OCI-LY1 (cell line): ENCODE measurements around the gene ZBBX.

ENCODE experiments used
- EZH2 ChIP-seq: fragments of 200-600 bp; sonication (generic), shearing (Covaris generic); IDR thresholded peaks from 2 replicates; pipeline ENCODE4 v1.8.0; 2017; ENCODE audit warnings: borderline replicate concordance, mixed run types, mild to moderate bottlenecking, antibody characterized with exemption, low read length, moderate library complexity, mixed read lengths
- TF ChIP-seq, protein P1 (sequence below): fragments of 200-600 bp; sonication (generic), shearing (Covaris generic); IDR thresholded peaks from 2 replicates; pipeline ENCODE4 v1.5.1; 2017; ENCODE audit warnings: mild to moderate bottlenecking, antibody characterized with exemption, low read length, moderate library complexity, mixed read lengths

DNA sequence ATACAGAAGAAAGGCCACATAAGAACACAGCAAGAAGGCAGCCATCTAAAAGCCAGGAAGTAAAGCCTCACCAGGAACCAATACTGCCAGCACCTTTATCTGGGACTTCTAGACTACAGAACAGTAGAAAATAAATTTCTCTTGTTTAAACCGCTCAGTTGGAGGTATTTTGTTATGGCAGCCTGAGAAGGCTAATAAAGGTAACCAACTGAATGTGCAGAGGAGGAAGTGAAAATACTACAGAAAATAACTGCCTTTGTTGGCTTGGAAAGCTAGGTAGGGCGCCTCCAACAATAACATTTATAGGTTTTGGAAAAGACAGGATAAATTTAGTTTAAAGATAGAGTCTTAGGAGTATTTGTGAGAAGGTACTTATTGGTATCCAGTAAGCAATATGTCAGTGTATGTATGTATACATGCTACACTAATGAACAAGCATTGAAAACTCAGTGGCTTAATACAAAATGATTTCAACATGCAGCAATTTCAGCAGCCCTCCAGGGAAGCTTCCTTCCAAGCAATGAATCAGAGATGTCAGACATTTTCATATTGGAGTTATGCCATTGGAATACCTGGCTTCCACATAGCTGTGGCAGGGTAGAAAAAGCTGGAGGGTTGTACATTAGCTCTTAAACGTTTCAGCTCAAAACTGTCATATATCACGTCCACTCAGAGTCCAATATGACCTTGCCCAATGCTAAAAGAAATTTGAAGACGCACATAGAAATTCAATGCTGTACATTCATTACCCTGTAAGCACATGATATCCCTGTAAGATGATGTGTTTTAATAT is 48.9 kb downstream of the ZBBX start:
- TF ChIP-seq, protein P1, sequence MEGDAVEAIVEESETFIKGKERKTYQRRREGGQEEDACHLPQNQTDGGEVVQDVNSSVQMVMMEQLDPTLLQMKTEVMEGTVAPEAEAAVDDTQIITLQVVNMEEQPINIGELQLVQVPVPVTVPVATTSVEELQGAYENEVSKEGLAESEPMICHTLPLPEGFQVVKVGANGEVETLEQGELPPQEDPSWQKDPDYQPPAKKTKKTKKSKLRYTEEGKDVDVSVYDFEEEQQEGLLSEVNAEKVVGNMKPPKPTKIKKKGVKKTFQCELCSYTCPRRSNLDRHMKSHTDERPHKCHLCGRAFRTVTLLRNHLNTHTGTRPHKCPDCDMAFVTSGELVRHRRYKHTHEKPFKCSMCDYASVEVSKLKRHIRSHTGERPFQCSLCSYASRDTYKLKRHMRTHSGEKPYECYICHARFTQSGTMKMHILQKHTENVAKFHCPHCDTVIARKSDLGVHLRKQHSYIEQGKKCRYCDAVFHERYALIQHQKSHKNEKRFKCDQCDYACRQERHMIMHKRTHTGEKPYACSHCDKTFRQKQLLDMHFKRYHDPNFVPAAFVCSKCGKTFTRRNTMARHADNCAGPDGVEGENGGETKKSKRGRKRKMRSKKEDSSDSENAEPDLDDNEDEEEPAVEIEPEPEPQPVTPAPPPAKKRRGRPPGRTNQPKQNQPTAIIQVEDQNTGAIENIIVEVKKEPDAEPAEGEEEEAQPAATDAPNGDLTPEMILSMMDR, result no peak
- no peak for TF ChIP-seq EZH2
